ENCODE results near the gene AHCYL2. TPM values are rescaled to one million over a fixed set of nuclear protein-coding genes. Genes with fewer than 3 reads are reported as not detected.

Gene AHCYL2
- polyA plus RNA-seq, 1 donor from 2014 or later = 39.9 TPM

DNA sequence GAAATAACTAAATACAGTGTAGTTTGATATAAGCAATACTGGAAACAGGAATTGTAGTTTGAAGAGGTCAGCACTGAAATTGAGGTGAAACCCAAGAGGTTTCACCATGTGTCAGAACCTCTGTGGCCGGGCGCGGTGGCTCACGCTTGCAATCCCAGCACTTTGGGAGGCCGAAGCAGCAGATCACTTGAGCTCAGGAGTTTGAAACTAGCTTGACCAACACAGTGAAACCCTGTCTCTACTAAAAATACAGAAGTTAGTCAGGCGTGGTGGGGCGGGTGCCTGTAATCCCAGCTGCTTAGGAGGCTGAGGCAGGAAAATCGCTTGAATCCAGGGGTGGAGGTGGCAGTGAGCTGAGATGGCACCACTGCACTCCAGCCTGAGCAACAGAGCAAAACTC lies 13.7 kb downstream of the AHCYL2 start:
- no peak for TF ChIP-seq MXI1 (conservative IDR thresholded peaks at IDR 0.05; ENCODE audit: poor library complexity, severe bottlenecking)
- Histone ChIP-seq H3K27ac (ENCODE audit: low read length) (no peak overlapping the region), H3K79me2 (replicated peaks; ENCODE audit: insufficient read depth, low read length) (peaks cover 8% of the 10 kb centered on the region), H3K27me3 (ENCODE audit: insufficient read depth, low read depth, low read length) (no peaks in the 10 kb centered on the region), H4K20me1 (ENCODE audit: insufficient read depth) (no peaks in the 10 kb centered on the region), H3K4me3 (ENCODE audit: low read length) (no peak overlapping the region), H3K9me3 (ENCODE audit: low read length) (no peaks in the 10 kb centered on the region), H3K9me2 (ENCODE audit: insufficient read depth, low read length) (no peaks in the 10 kb centered on the region), H3K4me2 (ENCODE audit: low read length) (no peak overlapping the region), H3K9ac (ENCODE audit: low read length) (no peak overlapping the region), H3F3A (ENCODE audit: insufficient read depth, low read length, poor library complexity, severe bottlenecking) (no peaks in the 10 kb centered on the region), H3K36me3 (ENCODE audit: insufficient read depth, low read length) (no peaks in the 10 kb centered on the region), H2AFZ (ENCODE audit: low read depth, low read length) (no peak overlapping the region)

GRCh38 chr7:129240119-129240820 lies 15.4 kb downstream of the AHCYL2 start:
- H3K79me2 ChIP-seq (replicated peaks; ENCODE audit: insufficient read depth, low read length) = peaks cover 14% of the 10 kb centered on the region
- no peak overlapping the region for H3K4me2 ChIP-seq (ENCODE audit: low read length)
- no peaks in the 10 kb centered on the region for H3F3A ChIP-seq (ENCODE audit: insufficient read depth, low read length, poor library complexity, severe bottlenecking)
- TF ChIP-seq RAD21 (conservative IDR thresholded peaks at IDR 0.05) = no peak
- TF ChIP-seq EP300 (conservative IDR thresholded peaks at IDR 0.05; ENCODE audit: poor library complexity, severe bottlenecking) = no peak
- TF ChIP-seq MXI1 (conservative IDR thresholded peaks at IDR 0.05; ENCODE audit: poor library complexity, severe bottlenecking) = no peak
- TF ChIP-seq, protein P1, sequence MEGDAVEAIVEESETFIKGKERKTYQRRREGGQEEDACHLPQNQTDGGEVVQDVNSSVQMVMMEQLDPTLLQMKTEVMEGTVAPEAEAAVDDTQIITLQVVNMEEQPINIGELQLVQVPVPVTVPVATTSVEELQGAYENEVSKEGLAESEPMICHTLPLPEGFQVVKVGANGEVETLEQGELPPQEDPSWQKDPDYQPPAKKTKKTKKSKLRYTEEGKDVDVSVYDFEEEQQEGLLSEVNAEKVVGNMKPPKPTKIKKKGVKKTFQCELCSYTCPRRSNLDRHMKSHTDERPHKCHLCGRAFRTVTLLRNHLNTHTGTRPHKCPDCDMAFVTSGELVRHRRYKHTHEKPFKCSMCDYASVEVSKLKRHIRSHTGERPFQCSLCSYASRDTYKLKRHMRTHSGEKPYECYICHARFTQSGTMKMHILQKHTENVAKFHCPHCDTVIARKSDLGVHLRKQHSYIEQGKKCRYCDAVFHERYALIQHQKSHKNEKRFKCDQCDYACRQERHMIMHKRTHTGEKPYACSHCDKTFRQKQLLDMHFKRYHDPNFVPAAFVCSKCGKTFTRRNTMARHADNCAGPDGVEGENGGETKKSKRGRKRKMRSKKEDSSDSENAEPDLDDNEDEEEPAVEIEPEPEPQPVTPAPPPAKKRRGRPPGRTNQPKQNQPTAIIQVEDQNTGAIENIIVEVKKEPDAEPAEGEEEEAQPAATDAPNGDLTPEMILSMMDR (IDR thresholded peaks at IDR 0.05; ENCODE audit: poor library complexity, severe bottlenecking) = no peak
- TF ChIP-seq POLR2AphosphoS5 (IDR thresholded peaks at IDR 0.05) = no peak
- no peak for TF ChIP-seq SMC3 (conservative IDR thresholded peaks at IDR 0.05; ENCODE audit: poor library complexity)
- TF ChIP-seq, protein P2, sequence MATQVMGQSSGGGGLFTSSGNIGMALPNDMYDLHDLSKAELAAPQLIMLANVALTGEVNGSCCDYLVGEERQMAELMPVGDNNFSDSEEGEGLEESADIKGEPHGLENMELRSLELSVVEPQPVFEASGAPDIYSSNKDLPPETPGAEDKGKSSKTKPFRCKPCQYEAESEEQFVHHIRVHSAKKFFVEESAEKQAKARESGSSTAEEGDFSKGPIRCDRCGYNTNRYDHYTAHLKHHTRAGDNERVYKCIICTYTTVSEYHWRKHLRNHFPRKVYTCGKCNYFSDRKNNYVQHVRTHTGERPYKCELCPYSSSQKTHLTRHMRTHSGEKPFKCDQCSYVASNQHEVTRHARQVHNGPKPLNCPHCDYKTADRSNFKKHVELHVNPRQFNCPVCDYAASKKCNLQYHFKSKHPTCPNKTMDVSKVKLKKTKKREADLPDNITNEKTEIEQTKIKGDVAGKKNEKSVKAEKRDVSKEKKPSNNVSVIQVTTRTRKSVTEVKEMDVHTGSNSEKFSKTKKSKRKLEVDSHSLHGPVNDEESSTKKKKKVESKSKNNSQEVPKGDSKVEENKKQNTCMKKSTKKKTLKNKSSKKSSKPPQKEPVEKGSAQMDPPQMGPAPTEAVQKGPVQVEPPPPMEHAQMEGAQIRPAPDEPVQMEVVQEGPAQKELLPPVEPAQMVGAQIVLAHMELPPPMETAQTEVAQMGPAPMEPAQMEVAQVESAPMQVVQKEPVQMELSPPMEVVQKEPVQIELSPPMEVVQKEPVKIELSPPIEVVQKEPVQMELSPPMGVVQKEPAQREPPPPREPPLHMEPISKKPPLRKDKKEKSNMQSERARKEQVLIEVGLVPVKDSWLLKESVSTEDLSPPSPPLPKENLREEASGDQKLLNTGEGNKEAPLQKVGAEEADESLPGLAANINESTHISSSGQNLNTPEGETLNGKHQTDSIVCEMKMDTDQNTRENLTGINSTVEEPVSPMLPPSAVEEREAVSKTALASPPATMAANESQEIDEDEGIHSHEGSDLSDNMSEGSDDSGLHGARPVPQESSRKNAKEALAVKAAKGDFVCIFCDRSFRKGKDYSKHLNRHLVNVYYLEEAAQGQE (IDR thresholded peaks at IDR 0.05; ENCODE audit: borderline replicate concordance) = no peak
- no peak for TF ChIP-seq EZH2 (IDR thresholded peaks at IDR 0.05; ENCODE audit: borderline replicate concordance, insufficient read depth, low read length, poor library complexity, severe bottlenecking)
- no peak for TF ChIP-seq TAF1 (IDR thresholded peaks at IDR 0.05; ENCODE audit: low read depth)
- H3K4me3 ChIP-seq (ENCODE audit: low read length) = no peak overlapping the region
- no peaks in the 10 kb centered on the region for H3K9me2 ChIP-seq (ENCODE audit: insufficient read depth, low read length)
- no peak overlapping the region for H3K27ac ChIP-seq (ENCODE audit: low read length)
- no peaks in the 10 kb centered on the region for H3K9me3 ChIP-seq (ENCODE audit: low read length)
- no peaks in the 10 kb centered on the region for H3K36me3 ChIP-seq (ENCODE audit: insufficient read depth, low read length)
- H2AFZ ChIP-seq (ENCODE audit: low read depth, low read length) = no peak overlapping the region
- no peaks in the 10 kb centered on the region for H4K20me1 ChIP-seq (ENCODE audit: insufficient read depth)
- no peak overlapping the region for H3K9ac ChIP-seq (ENCODE audit: low read length)
- no peaks in the 10 kb centered on the region for H3K27me3 ChIP-seq (ENCODE audit: insufficient read depth, low read depth, low read length)

Data from neural cell (in vitro differentiated cells).